AG04450 (cell line): Measurements from ENCODE around the gene ARID3A. TPM values are rescaled to one million over a fixed set of nuclear protein-coding genes. Genes with fewer than 3 reads are reported as not detected.

Experiments
- CTCF ChIA-PET: fragments of 300-600, 350-600 bp; formaldehyde crosslinking; extraction: SDS; loops from one replicate; lab custom pipeline; 2022; ENCODE audit warnings: antibody characterized with exemption, inconsistent platforms; lab: Charles Lee
- POLR2A ChIA-PET: fragments of 350-600 bp; formaldehyde crosslinking; extraction: SDS; loops from one replicate; lab custom pipeline; 2021; ENCODE audit warnings: antibody characterized with exemption, inconsistent platforms; lab: Yijun Ruan, JAX
- DNase-seq: peaks from one replicate; pipeline ENCODE4 v3.0.0-alpha.2; 2011; ENCODE audit warnings: low read depth, low spot score
- H3K27ac ChIP-seq: one replicate; pipeline ENCODE4 v1.5.1; 2012; ENCODE audit warnings: low read depth, low read length, control low read depth
- H3K27me3 ChIP-seq: one replicate; pipeline ENCODE4 v1.6.0; 2012; ENCODE audit warnings: low read length; ENCODE audit not compliant: control insufficient read depth, insufficient read depth
- H3K4me3 ChIP-seq: 2 replicates; pipeline ENCODE4 v1.5.1; 2011; ENCODE audit warnings: mild to moderate bottlenecking, low read depth, low read length, control low read depth
- H3K9me3 ChIP-seq: 2 replicates; pipeline ENCODE4 v1.5.1; 2012; ENCODE audit warnings: low read length; ENCODE audit not compliant: control insufficient read depth, insufficient read depth
- polyA plus RNA-seq: library from polyadenylated mRNA; depleted of rRNA; stranded (reverse); fragments of >200 nt; gene quantifications from 2 replicates; pipeline ENCODE4 v1.2.3, GENCODE V29; 2011
- TF ChIP-seq, protein P1 (sequence below): IDR thresholded peaks from 2 replicates; pipeline ENCODE4 v1.5.1; 2011; ENCODE audit warnings: low read depth, low read length, control low read depth, inconsistent platforms

ARID3A gene
- polyA plus RNA-seq, 1 experiment: 7.6 TPM

DNA sequence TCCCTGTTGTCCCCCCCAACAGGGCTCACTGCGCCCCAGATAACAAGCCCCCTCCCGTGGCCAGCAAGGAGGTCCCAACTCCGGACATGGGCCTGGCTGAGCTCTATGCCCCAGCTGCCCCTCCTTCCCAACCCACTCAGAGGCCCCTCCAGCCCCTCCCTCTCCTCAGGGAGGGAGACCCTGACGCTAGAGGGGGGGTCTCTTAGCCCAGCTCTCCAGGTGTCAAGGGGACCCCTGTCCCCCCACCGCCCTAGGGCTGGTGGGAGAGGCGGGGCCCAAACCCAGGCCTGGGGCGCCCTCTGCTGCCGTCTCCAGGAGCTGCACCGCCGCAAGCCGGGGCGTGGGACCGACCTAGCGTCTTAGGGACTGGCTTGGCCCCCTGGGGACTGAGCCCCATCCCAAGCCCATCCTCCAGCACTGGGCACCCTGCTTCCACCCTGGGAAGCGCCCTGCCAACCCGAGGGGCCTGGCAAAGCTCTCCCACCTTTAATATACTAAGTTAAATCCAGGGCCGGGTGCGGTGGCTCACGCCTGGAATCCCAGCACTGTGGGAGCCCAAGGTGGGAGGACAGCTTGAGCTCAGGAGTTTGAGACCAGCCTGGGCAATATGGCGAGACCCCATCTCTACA is 75.8 kb downstream of the ARID3A start:
- CTCF ChIA-PET: interaction anchor here (0.6 to 1.1 kb wide), 3 partner anchors 96 to 153 kb away, joined by 3 read pairs; no protein-coding TSS in a partner anchor
- Histone ChIP-seq H3K27me3 (peaks cover 28% of the 10 kb centered on the region), H3K9me3 (peaks cover 12% of the 10 kb centered on the region; the same call in 1 of the 2 replicates), H3K27ac (no peak overlapping the region), H3K4me3 (no peak overlapping the region)
- no peak for DNase-seq
- TF ChIP-seq, protein P1, sequence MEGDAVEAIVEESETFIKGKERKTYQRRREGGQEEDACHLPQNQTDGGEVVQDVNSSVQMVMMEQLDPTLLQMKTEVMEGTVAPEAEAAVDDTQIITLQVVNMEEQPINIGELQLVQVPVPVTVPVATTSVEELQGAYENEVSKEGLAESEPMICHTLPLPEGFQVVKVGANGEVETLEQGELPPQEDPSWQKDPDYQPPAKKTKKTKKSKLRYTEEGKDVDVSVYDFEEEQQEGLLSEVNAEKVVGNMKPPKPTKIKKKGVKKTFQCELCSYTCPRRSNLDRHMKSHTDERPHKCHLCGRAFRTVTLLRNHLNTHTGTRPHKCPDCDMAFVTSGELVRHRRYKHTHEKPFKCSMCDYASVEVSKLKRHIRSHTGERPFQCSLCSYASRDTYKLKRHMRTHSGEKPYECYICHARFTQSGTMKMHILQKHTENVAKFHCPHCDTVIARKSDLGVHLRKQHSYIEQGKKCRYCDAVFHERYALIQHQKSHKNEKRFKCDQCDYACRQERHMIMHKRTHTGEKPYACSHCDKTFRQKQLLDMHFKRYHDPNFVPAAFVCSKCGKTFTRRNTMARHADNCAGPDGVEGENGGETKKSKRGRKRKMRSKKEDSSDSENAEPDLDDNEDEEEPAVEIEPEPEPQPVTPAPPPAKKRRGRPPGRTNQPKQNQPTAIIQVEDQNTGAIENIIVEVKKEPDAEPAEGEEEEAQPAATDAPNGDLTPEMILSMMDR: peak; percentile 78
- POLR2A ChIA-PET: interaction anchor here (0.6 to 0.8 kb wide), 3 partner anchors 51 to 267 kb away, joined by 3 to 5 read pairs (median 4); no protein-coding TSS in a partner anchor

DNA sequence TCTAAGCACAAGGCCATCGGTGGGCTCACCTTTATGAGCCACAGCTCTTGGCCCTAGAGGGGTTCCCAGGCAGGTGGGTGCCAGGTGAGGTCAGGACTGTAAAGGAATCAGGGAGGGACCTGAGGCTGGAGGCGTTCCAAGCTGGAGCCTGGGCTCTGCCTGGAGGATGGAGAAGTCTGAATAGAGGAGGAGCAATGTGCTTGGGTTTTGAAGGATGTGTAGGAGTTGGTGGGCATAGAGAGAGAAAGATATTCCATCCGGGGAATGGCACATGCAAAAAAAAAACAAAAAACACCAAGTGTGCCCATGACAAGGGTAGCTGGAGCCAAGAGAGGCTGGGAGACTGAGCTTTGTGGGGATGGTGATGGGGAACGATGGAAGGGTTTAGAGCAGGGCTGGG is 76.8 kb downstream of the ARID3A start:
- CTCF ChIA-PET: interaction anchor here (0.6 kb wide), 1 partner anchor 124 kb away, joined by 3 read pairs; no protein-coding TSS in a partner anchor
- Histone ChIP-seq H3K27me3 (peaks cover 26% of the 10 kb centered on the region), H3K4me3 (no peak overlapping the region), H3K27ac (no peak overlapping the region), H3K9me3 (peaks cover 12% of the 10 kb centered on the region; the same call in 1 of the 2 replicates)
- POLR2A ChIA-PET: no interaction called here
- TF ChIP-seq, protein P1: no peak
- DNase-seq: no peak

DNA sequence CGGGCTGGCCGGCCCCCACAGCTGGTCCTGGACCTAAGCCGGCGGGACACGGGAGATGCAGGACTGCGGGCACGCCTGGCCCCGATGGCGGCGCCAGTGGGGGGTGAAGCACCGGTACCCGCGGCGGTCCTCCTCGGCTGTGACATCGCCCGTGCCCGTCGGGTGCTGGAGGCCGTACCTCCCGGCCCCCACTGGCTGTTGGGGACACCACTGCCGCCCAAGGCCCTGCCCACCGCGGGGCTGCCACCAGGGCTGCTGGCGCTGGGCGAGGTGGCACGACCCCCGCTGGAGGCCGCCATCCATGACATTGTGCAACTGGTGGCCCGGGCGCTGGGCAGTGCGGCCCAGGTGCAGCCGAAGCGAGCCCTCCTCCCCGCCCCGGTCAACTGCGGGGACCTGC is 77.4 kb downstream of the ARID3A start:
- POLR2A ChIA-PET: no interaction called here
- CTCF ChIA-PET: interaction anchor here (0.5 kb wide), 1 partner anchor 121 kb away, joined by 3 read pairs; no protein-coding TSS in a partner anchor

DNA sequence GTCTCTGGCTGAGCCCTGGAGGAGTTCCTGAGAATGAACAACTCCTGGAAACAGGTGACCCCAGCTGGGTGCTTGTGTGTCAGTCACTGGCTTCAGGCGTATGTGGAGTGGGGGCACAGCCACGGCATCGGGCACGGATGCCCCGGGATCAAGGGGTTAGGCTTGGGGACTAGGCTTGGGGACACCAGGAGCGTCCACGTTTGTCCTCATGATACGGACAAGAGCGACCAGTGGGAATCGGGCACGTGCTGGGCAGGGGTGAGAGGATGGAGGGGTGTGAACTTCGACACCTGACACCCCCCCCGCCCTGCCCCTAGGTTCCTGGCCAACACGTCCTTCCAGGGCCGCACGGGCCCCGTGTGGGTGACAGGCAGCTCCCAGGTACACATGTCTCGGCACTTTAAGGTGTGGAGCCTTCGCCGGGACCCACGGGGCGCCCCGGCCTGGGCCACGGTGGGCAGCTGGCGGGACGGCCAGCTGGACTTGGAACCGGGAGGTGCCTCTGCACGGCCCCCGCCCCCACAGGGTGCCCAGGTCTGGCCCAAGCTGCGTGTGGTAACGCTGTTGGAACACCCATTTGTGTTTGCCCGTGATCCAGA is 78.5 kb downstream of the ARID3A start:
- Histone ChIP-seq H3K9me3 (peaks cover 12% of the 10 kb centered on the region; the same call in 1 of the 2 replicates), H3K27me3 (peaks cover 12% of the 10 kb centered on the region), H3K4me3 (no peak overlapping the region), H3K27ac (no peak overlapping the region)
- ChIA-PET POLR2A (interaction anchor here (0.6 kb wide), 1 partner anchor 49 kb away, joined by 3 read pairs; no protein-coding TSS in a partner anchor), CTCF (interaction anchor here (0.5 to 0.6 kb wide), 3 partner anchors 120 to 234 kb away, joined by 3 to 4 read pairs (median 3); no protein-coding TSS in a partner anchor)
- TF ChIP-seq, protein P1: no peak
- DNase-seq: no peak

More for the DNA sequence above, 77.4 kb downstream of the ARID3A start:
- DNase-seq: no peak
- TF ChIP-seq, protein P1: no peak
- no peak overlapping the region for H3K4me3 ChIP-seq
- H3K27me3 ChIP-seq: peaks cover 20% of the 10 kb centered on the region
- no peak overlapping the region for H3K27ac ChIP-seq
- H3K9me3 ChIP-seq: peaks cover 12% of the 10 kb centered on the region; the same call in 1 of the 2 replicates
